ENCODE measurements around the gene IZUMO3. TPM values are rescaled to one million over a fixed set of nuclear protein-coding genes. Genes with fewer than 3 reads are reported as not detected.

Gene IZUMO3
- polyA plus RNA-seq, 6 donors from 2014 or later = not detected

DNA sequence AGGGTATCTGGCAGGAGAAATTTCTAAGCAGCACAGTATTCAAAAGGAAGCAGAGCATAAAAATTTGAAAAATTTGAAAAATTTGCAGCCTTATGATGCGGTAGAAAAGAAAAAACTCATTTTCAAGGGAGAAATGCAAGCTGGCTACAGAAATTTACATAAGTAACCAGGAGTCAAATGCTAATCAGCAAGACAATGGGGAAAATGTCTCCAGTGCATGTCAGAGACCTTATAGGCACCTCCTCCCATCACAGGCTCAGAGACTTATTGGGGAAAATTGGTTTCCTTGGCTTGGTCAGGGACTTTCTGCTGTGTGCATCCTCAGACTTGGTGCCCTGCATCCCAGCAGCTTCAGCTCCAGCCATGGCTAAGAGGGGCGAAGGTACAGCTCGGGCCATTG lies 35.8 kb downstream of the IZUMO3 start:
- DNase-seq (no peak), ATAC-seq (ENCODE audit: low read depth in 2 of 2) (no peak)
- Mint-ChIP-seq H3K4me1 (no peaks in the 10 kb centered on the region), H3K27ac (no peak overlapping the region), H3K9me3 (peaks cover 3 to 23% (median 11%) of the 10 kb centered on the region in 7 donors), H3K36me3 (peaks cover 0 to 9% of the 10 kb centered on the region in 2 donors), H3K4me3 (no peak overlapping the region), H3K27me3 (no peaks in the 10 kb centered on the region)

DNA sequence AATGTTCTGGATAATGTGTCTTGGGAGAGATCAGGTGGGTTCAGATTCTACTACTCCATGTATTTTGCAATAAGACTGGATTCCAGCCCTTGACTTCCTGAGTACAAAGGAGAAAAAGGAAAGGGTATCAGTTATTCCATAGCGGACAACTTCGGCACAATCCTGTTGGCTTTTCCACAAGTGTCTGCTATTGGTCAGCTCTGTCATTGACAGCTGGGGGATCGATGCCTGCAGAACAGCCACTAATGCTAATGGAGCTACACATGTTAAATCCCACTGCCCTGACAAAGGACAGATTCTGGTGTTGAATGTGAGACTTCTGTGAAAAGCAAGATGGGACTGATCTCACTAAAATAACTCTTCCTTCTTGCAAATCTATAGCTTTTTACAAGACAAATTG lies 41.2 kb downstream of the IZUMO3 start:
- H3K36me3 Mint-ChIP-seq = peaks cover 0 to 5% of the 10 kb centered on the region in 2 donors
- ATAC-seq (ENCODE audit: low read depth in 2 of 2) = no peak
- H3K9me3 Mint-ChIP-seq = peaks cover 0 to 8% (median 4%) of the 10 kb centered on the region in 7 donors
- H3K4me3 Mint-ChIP-seq = no peak overlapping the region
- H3K27me3 Mint-ChIP-seq = no peaks in the 10 kb centered on the region
- H3K27ac Mint-ChIP-seq = no peak overlapping the region
- no peaks in the 10 kb centered on the region for H3K4me1 Mint-ChIP-seq
- DNase-seq = no peak

DNA sequence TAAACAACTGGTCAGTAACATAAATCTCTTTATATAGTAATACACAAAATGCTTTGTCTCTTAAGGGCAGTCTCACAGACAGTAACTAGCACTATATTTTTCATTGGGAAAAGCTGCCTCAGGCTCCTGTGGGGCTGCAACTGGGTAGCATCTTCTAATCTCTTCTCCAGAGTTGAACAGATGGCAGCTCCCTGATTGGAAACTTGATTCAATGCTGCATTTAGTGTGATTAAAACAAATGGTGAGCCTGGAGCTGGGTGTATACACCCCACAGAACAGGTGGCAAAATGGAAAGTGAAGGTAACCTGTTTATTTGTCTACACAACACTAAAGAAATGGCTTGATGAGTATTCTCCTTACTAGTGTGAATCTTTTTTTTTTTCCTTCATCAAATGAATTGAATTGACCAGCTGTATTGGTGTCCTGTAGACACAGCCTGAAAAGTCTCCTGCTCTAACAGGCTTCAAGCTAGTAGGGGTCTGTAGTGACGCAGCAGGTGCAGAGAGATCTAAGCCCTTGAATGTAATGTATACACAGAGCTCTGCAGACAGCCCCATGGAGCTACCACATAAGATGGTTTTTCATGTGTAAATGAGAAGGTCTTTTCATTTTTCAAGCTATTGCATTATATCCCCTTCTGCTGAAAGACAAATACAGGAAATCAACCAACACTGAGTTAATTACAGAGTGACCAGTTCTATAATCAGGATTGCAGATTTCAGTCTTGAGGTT lies 43.3 kb downstream of the IZUMO3 start:
- DNase-seq (no peak), ATAC-seq (ENCODE audit: low read depth in 2 of 2) (no peak)
- no peaks in the 10 kb centered on the region for H3K27me3 Mint-ChIP-seq
- no peaks in the 10 kb centered on the region for H3K4me1 Mint-ChIP-seq
- H3K36me3 Mint-ChIP-seq = no peaks in the 10 kb centered on the region
- no peak overlapping the region for H3K27ac Mint-ChIP-seq
- peaks cover 0 to 8% (median 3%) of the 10 kb centered on the region in 7 donors for H3K9me3 Mint-ChIP-seq
- no peak overlapping the region for H3K4me3 Mint-ChIP-seq

DNA sequence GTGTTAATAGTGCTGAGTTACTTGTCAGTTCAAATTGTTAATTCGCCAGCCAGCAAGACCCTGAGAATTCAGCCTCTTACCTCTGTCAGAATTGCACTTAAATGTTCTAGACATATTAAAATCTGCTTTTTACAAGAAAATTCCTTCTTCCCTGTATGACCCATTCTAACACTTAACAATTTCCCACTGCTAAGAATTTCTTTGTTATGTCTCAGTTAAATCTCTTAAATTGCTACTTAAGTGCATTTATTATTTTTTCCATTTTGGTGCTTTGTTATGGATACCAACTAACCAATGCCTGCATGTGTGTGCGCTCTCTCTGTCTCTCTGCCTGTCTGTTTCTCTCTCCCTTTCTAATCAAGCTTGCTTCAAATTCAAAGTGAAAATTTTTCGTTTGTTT lies 44.9 kb downstream of the IZUMO3 start:
- Mint-ChIP-seq H3K27me3 (no peaks in the 10 kb centered on the region), H3K4me3 (no peak overlapping the region), H3K27ac (no peak overlapping the region), H3K4me1 (no peaks in the 10 kb centered on the region), H3K36me3 (no peaks in the 10 kb centered on the region), H3K9me3 (peaks cover 0 to 8% (median 3%) of the 10 kb centered on the region in 7 donors)
- ATAC-seq (ENCODE audit: low read depth in 2 of 2) (no peak), DNase-seq (no peak)

DNA sequence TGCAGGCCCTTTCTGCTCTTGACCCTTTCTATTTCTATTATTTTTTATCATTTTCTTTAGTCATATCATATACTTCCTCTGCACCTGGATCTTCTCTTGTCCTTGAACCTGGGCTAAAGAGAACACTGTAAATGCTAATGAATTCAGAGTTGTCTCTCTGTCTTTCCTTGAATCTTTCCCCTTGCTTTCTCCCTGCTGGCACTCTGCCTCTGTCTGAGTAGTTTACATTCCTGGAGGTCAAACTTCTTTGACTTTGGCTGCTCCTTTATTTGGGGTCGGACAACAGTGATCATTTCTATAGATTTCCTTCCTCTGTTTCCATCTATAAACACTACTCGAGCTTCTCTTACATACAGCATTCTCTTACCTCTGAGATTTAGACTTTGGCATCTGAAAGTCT lies 47.1 kb downstream of the IZUMO3 start:
- no peaks in the 10 kb centered on the region for H3K4me1 Mint-ChIP-seq
- no peak for ATAC-seq (ENCODE audit: low read depth in 2 of 2)
- peaks cover 0 to 7% (median 3%) of the 10 kb centered on the region in 7 donors for H3K9me3 Mint-ChIP-seq
- no peaks in the 10 kb centered on the region for H3K27me3 Mint-ChIP-seq
- peak overlapping the region in 1 of 6 donors; percentile 28 for H3K27ac Mint-ChIP-seq
- no peak for DNase-seq
- H3K36me3 Mint-ChIP-seq = no peaks in the 10 kb centered on the region
- H3K4me3 Mint-ChIP-seq = no peak overlapping the region

DNA sequence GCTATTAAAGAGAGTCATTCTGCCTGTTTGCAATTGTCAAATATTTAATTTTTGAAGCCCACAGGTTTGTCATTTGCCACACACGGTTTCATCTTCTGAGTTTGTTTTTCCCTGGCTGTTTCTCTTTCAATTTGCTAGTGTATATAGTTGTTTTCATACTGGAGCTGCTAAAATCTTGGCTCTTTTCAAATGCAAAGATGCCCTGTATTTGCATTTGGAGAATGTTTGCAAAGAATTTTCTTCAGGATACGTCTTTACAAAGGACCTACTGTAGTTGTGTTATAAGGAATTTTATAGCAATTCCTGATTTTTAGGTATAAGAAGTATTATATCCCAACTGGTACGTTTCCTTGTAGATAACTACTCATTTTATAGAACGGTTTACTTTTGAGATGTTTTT lies 48.0 kb downstream of the IZUMO3 start:
- Mint-ChIP-seq H3K9me3 (peaks cover 0 to 14% (median 3%) of the 10 kb centered on the region in 7 donors), H3K4me1 (no peaks in the 10 kb centered on the region), H3K27me3 (no peaks in the 10 kb centered on the region), H3K36me3 (no peaks in the 10 kb centered on the region), H3K4me3 (no peak overlapping the region), H3K27ac (no peak overlapping the region)
- no peak for ATAC-seq (ENCODE audit: low read depth in 2 of 2)
- DNase-seq = no peak

Measured in naive B cell (primary cell).